ENCODE measurements around the gene CDC42EP1.
A peak's percentile ranks its signal among the peaks of the same experiment; 100 is the strongest.
"Not testable (repeated sequence)": the region's sequence is repeated elsewhere in the genome, so short reads cannot be mapped to it uniquely, and the experiment has no call there.

The CDC42EP1 gene

GRCh38 chr22:37581504-37581903 lies 21.2 kb downstream of the CDC42EP1 start:
- DNase-seq (ENCODE audit: low read depth in 2 of 2) = no peak

DNA sequence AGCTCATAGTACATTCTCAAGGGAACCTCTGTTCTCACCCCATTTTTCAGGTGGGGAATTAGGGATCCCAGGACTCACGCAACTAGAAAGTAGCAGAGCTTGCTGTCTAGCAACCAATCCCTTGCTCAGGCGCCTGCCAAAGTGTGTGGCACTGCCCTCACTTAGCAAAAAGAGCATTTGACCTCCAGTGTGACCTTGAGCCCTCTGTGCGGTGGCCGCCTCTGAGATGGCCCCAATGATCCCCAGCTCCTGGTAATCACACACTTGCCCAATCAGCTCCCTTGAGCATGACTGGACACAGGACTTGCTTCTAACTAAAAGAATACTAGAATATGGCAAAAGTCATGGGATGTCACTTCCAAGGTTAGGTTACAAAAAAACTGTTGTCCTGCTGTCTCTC lies 22.2 kb downstream of the CDC42EP1 start:
- no peak for DNase-seq (ENCODE audit: low read depth in 2 of 2)

DNA sequence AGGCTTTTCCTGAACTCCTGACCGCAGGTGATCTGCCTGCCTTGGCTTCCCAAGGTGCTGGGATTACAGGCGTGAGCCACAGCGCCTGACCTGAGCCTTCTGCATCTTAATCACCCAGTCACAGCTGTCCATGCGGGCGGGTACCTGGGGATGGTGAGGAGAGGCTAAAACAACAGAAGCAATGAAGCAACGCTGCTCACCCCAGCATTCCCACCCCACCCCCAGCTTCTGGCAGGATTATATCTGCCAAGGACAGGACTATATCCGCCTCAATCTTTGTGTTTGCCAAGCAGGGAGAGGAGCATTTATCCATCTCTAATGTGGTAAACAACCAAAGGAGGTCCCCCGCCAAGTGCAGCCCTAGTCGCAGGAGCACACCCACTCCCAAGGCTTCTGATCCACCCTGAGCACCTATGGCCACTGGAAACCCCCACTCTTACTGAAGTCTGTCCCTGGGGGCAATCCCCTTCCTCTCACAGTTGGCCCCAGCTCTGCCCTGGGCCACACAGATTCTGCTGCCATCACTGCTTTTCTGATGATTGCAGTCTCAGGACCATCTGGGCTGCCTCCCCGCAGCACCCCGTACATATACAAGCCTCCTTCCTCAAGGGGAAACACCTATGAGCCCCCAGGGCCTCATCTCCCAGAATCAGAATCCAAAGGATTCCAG lies 28.4 kb downstream of the CDC42EP1 start:
- no peak for DNase-seq (ENCODE audit: low read depth in 2 of 2)

DNA sequence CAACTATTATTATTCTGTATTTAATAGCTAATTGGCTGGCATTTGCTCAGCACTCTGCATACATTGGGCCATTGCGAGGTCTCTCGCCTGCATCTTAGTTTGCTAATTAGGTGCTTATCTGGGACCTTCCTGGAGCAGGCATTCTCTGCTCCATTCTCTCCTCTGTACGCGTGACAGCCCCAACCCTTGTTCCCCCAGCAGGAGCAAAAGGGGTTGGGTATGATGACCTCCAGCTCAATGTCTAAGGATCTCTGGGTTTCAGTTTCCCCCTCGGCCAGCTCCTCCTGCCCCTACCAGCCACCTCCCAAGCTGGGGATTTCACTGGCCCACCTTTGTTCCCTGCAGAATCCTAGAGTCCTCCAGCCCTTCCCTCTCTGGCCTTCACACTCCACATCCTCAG lies 29.4 kb downstream of the CDC42EP1 start:
- DNase-seq (ENCODE audit: low read depth in 2 of 2) = no peak

- not testable (repeated sequence) for DNase-seq (ENCODE audit: low read depth in 2 of 2)
Measured at GRCh38 chr22:37591081-37591480, 30.8 kb downstream of the CDC42EP1 start.

DNA sequence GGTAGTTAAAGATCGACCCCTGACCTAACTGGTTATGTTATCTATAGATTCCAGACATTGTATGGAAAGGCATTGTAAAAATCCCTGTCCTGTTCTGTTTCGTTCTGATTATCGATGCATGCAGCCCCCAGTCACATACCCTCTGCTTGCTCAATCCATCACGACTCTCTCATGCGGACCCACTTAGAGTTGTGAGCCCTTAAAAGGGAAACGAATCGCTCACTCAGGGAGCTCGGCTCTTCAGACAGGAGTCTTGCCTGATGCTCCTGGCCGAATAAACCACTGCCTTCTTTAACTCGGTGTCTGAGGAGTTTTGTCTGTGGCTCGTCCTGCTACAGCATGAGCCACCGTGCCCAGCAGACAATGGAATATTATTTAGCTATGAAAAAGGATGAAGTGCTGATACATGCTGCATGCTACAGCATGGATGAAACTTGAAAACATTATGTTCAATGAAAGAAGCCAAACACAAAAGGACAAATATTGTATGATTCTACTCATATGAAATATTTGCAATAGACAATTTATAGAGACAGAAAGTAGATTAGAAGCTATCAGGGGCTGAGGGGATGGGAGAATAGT lies 31.6 kb downstream of the CDC42EP1 start:
- no peak for DNase-seq (ENCODE audit: low read depth in 2 of 2)

- no peak for DNase-seq (ENCODE audit: low read depth in 2 of 2)
Measured at GRCh38 chr22:37594237-37594636, 34.0 kb downstream of the CDC42EP1 start.

DNA sequence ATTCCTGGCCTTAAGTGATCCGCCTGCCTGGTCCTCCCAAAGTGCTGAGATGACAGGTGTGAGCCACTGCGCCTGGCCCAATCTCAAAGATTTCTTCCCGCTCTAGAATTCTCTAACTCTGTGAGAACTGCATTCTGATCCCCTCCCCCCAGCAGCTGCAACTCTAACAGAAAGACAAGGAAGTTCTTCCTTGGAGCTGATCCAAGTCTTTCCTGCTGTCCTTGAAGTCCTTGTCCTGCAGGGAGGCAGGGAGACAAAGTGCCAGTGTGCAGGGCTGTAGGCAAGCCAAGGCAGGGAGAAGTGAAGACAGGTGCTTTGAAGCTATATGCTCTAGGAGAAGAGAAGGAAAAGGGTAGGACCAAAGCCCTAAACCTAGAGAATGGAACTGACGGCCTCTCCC lies 38.9 kb downstream of the CDC42EP1 start:
- no peak for DNase-seq (ENCODE audit: low read depth in 2 of 2)

GRCh38 chr22:37601203-37601539 lies 40.9 kb downstream of the CDC42EP1 start:
- no peak for DNase-seq (ENCODE audit: low read depth in 2 of 2)

DNA sequence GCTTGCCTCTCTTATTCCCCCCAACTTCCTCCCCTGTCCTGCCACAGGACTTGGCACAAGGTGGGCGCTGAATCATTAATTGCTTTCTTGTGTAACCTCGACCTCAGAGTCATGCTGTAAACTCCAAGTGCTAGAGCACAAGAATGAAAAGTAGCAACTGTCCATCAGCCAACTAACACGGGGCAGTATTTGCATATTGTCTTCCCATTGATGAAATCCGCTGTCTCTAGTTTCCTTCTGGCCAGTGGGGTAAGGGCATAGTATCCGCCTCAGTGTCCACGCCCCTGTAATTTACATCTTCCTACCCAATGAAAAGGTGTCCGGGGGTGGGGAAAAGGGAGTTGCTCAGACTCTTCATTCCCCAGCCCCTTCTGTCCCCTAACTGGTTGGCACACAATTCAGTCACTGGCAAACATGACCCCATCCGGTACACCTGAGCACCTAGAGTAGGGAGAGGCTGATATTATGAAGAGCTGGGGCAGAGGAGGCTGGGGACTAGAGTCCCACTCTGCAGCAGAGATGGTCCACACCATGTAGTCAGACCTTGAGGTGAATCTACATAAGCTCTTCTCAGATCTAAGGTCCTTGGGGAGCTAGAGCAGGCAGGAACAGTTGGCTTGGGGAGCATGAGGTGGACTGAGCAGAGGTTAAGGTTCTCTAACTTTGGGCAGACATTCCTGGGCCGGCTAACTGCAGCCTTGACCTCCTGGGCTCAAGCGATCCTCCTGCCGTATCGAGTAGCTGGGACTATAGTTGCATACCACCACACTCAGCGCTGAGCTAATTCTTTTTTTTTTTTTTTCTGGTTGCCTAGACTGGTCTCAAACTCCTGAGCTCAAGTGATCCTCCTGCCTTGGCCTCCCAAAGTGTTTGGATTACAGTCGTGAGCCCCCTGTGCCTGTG lies 41.5 kb downstream of the CDC42EP1 start:
- no peak for DNase-seq (ENCODE audit: low read depth in 2 of 2)

DNA sequence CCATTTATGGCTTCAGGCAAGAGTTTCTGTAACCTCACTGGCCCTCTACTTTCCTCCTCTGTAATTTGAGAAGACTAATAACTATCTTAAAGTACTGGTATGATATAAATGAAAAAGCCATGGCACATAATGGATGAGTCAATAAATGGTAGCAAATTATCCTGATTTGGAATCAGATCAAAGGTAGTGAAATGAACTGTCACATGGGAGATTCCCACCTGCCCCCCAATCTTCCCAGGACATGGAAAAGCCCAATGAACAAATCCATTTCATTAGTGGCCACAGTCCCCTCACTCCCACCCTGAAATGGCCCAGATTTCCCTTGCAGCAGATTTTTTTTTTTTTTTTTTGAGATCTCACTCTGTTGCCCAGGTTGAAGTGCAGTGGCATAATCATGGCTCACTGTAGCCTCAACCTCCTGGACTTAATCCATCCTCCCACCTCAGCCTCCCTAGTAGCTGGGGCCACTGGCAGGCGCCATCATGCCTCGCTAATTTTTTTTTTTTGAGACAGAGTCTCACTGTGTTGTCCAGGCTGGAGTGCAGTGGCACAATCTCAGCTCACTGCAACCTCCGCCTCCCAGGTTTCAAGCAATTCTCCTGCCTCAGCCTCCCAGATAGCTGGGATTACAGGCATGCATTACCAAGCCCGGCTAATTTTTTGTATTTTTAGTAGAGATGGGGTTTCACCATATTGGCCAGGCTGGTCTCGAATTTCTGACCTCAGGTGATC lies 42.4 kb downstream of the CDC42EP1 start:
- not testable (repeated sequence) for DNase-seq (ENCODE audit: low read depth in 2 of 2)

- DNase-seq (ENCODE audit: low read depth in 2 of 2) = no peak
Measured at GRCh38 chr22:37604074-37604473, 43.8 kb downstream of the CDC42EP1 start.

GRCh38 chr22:37604875-37605274 lies 44.6 kb downstream of the CDC42EP1 start:
- no peak for DNase-seq (ENCODE audit: low read depth in 2 of 2)

DNA sequence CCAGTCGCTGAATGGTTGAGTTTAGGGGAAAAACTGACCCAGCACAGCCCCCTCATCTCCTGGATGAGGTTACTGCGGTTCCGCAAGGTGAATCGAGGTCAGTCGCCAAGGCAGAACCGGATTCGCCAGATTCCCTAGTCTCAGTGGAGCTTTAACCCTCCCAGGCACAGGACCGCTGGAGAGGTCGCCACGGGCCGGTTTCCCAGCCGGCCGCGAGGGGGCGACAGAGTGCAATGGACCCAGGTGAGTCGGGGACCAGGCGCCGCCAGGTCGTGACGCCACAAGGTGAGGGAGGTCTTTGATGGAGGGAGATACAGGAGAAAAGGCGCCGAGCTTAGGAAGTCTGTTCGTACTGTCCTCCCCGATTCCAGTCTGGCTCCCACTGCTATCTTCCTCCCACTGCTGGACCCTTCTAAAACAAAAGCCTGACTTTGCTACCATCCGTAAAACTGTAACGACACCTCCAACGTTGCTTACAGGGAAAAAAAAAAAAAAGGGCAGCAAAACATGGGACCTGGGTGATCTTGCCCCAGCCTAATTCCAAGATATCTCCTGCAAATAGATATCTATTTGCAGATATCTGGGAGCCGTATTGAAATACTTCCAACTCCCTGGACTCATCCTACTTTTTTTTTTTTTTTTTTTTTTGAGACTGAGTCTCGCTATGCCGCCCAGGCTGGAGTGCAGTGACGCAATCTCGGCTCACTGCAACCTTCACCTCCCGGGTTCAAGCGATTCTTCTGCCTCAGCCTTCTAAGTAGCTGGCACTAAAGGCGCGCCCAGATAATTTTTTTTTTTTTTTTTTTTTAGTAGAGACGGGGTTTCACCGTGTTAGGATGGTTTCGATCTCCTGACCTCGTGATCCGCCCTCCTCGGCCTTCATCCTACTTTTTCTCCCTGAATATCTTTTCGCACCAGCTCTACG lies 47.0 kb downstream of the CDC42EP1 start:
- DNase-seq (ENCODE audit: low read depth in 2 of 2) = no peak

GRCh38 chr22:37607935-37608476 lies 47.7 kb downstream of the CDC42EP1 start:
- no peak for DNase-seq (ENCODE audit: low read depth in 2 of 2)

DNA sequence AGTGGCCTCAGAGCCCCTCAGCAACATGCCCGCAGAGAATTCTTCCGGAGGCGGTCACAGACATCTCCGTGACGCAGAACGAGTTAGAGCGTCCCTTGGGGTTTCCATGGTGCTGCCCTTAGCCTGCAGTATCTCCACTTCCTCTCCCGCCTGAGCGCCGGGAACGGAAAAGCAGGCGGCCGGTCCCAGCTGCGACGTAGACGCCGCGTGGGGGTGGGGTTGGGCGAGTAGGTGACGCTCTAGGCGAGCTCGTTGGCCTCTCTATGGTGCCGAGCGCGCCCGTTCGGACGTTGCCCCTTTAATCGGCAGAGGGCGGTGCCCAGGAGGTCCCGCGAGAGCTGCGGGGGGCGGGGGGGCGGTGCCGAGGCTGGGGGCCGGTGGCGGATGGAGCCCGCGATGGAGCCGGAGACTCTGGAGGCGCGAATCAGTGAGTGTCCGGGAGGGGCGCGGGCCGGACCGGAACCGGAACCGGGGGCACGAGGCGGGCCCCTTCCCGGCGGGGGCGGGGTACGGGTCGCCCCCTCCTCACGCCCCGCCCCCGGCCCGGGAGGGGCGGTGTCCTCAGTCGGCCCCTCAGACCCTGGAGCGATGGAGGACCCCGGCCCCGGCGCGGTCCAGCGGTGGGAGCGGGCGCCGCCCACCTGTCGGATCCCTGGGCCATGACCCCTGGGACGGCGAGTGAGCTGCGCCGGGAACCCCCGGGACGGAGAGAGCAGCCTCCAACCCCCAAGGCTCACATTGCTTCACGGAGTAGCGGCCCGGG lies 48.4 kb downstream of the CDC42EP1 start, which contains the start of gene GGA1:
TSS of gene GGA1 (plus strand) at position 358 of the 763 bp plus-strand sequence. CDS start at position 385, 27 bp downstream.
- peak; percentile 94 to 95 for DNase-seq (ENCODE audit: low read depth in 2 of 2)

DNA sequence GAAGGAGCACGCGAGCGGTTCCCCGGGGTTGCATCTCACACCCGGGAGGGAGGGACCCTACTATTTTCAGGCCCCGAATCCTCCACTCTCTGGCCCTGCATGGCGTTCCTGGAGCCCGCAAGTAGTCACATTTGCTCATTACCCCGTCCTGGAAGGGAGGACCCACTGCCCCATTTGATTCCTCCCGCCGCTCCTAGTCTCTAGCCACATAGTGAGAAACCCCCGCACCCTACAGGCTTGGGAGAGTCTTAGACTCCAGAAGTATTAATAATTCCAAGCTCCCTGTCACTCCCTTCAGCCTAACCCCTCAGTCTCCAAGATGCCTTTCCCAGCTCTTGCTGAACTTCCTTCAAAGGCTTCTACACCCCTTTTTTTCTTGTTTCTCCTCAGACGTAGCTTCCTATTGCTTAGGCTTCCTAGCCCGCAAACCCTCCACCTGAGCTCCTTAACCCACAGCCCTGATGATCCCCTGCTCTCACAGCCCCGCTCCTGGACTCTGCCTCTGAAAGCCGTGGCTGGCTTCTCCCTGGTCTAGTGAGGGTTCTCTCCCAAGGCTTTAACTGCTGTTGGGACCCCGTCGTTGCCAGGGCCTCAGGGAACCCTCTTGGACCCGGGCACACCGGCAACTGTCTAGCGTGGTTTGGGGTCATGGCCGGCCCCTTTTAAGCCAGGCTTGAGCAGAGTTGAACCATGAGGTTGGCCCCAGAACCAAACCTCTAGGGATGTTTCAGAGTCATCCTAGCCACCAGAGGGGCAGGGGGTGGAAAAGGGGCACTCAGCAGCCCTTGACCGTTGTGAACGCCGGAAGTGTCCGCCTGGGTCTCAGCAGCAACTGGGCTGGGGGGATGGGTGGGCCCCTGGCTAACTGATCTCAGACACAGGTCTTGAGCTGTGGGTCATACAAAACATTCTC lies 49.2 kb downstream of the CDC42EP1 start:
- no peak for DNase-seq (ENCODE audit: low read depth in 2 of 2)

GRCh38 chr22:37610153-37610475 lies 49.8 kb downstream of the CDC42EP1 start:
- not testable (repeated sequence) for DNase-seq (ENCODE audit: low read depth in 2 of 2)

Measured in fibroblast of skin of left biceps (primary cell).